Spleen (tissue), 7 donors: ENCODE results near the gene CLPSL1.

Source experiments
- CTCF ChIP-seq, 11 experiments: fragments of 200-600 bp in 7 of 11; fragments of 450-650 bp in 4 of 11; sonication (generic) in 4 of 11; IDR thresholded peaks in 8 of 11; conservative IDR thresholded peaks in 3 of 11; 1 replicate in 7 of 11; 2 replicates in 4 of 11; pipeline versions ENCODE4 v1.4.0 to v1.8.0; 2016 to 2021; ENCODE audit warnings: antibody characterized with exemption in 11 of 11, inconsistent platforms in 4 of 11, mild to moderate bottlenecking in 1 of 11
- POLR2A ChIP-seq, 3 donors: fragments of 450-650 bp; IDR thresholded peaks; one replicate each; pipeline ENCODE4 v1.5.1; 2017; ENCODE audit warnings: antibody characterized with exemption in 3 of 3, mild to moderate bottlenecking in 1 of 3
- POLR2AphosphoS5 ChIP-seq, 3 donors: sonication (generic); formaldehyde crosslinking; IDR thresholded peaks; one replicate each; pipeline ENCODE4 v1.5.1; 2017; ENCODE audit warnings: antibody characterized with exemption in 3 of 3
- donor health status: DM: no; HTN: no; CAD: no; lungs with moderate emphysema.
- donor health status: DM: no; HTN: no; CAD: no.
- donor health status: DM: no; HTN: no; CAD: no.

- no peak for TF ChIP-seq CTCF (IDR thresholded peaks at IDR 0.05 in 8 of 11, conservative IDR thresholded peaks at IDR 0.05 in 3 of 11)
- TF ChIP-seq POLR2AphosphoS5 (IDR thresholded peaks at IDR 0.05) = no peak
- no peak for TF ChIP-seq POLR2A (IDR thresholded peaks at IDR 0.05)
These were observed 2.4 kb upstream of the CLPSL1 start for GRCh38 chr6:35778437-35778836.
